ENCODE data around the gene WDR93.

The WDR93 gene

GRCh38 chr15:89743011-89743410 is 52.4 kb downstream of the WDR93 start:
- H3K27ac ChIP-seq (ENCODE audit: low read depth, low read length), result no peak overlapping the region
- peaks cover 0 to 4% (median 0%) of the 10 kb centered on the region in 5 donors for H3K36me3 ChIP-seq (ENCODE audit: control insufficient read depth in 5 of 5, insufficient read depth in 5 of 5, low read length in 5 of 5)
- no peaks in the 10 kb centered on the region for H3K9me3 ChIP-seq (ENCODE audit: control insufficient read depth in 5 of 5, low read length in 5 of 5)
- peaks cover 2 to 24% (median 15%) of the 10 kb centered on the region in 5 donors for H3K4me1 ChIP-seq (ENCODE audit: control insufficient read depth in 5 of 5, insufficient read depth in 5 of 5, low read length in 5 of 5)
- H3K27me3 ChIP-seq (ENCODE audit: control insufficient read depth in 5 of 5, insufficient read depth in 4 of 5, low read length in 5 of 5), result peaks cover 0 to 6% (median 0%) of the 10 kb centered on the region in 5 donors
- no peak overlapping the region for H3K4me3 ChIP-seq (ENCODE audit: low read depth in 1 of 5, low read length in 5 of 5)
- H3K9ac ChIP-seq (ENCODE audit: low read length in 5 of 5), result no peak overlapping the region

GRCh38 chr15:89743594-89743993 is 53.0 kb downstream of the WDR93 start:
- Histone ChIP-seq H3K4me1 (ENCODE audit: control insufficient read depth in 5 of 5, insufficient read depth in 5 of 5, low read length in 5 of 5) (peaks cover 2 to 30% (median 21%) of the 10 kb centered on the region in 5 donors), H3K27me3 (ENCODE audit: control insufficient read depth in 5 of 5, insufficient read depth in 4 of 5, low read length in 5 of 5) (peaks cover 0 to 6% (median 0%) of the 10 kb centered on the region in 5 donors), H3K4me3 (ENCODE audit: low read depth in 1 of 5, low read length in 5 of 5) (no peak overlapping the region), H3K9me3 (ENCODE audit: control insufficient read depth in 5 of 5, low read length in 5 of 5) (no peaks in the 10 kb centered on the region), H3K27ac (ENCODE audit: low read depth, low read length) (no peak overlapping the region), H3K9ac (ENCODE audit: low read length in 5 of 5) (no peak overlapping the region), H3K36me3 (ENCODE audit: control insufficient read depth in 5 of 5, insufficient read depth in 5 of 5, low read length in 5 of 5) (peaks cover 0 to 4% (median 0%) of the 10 kb centered on the region in 5 donors)

GRCh38 chr15:89745131-89745530 is 54.5 kb downstream of the WDR93 start:
- H3K9me3 ChIP-seq (ENCODE audit: control insufficient read depth in 5 of 5, low read length in 5 of 5), result no peaks in the 10 kb centered on the region
- H3K4me3 ChIP-seq (ENCODE audit: low read depth in 1 of 5, low read length in 5 of 5), result no peak overlapping the region

GRCh38 chr15:89745768-89746167 is 55.2 kb downstream of the WDR93 start:
- no peak overlapping the region for H3K27ac ChIP-seq (ENCODE audit: low read depth, low read length)
- H3K36me3 ChIP-seq (ENCODE audit: control insufficient read depth in 5 of 5, insufficient read depth in 5 of 5, low read length in 5 of 5), result peaks cover 0 to 4% (median 0%) of the 10 kb centered on the region in 5 donors
- peaks cover 0 to 41% (median 37%) of the 10 kb centered on the region in 5 donors for H3K4me1 ChIP-seq (ENCODE audit: control insufficient read depth in 5 of 5, insufficient read depth in 5 of 5, low read length in 5 of 5)
- peaks cover 0 to 11% (median 3%) of the 10 kb centered on the region in 5 donors for H3K27me3 ChIP-seq (ENCODE audit: control insufficient read depth in 5 of 5, insufficient read depth in 4 of 5, low read length in 5 of 5)
- no peak overlapping the region for H3K4me3 ChIP-seq (ENCODE audit: low read depth in 1 of 5, low read length in 5 of 5)
- no peak overlapping the region for H3K9ac ChIP-seq (ENCODE audit: low read length in 5 of 5)
- H3K9me3 ChIP-seq (ENCODE audit: control insufficient read depth in 5 of 5, low read length in 5 of 5), result no peaks in the 10 kb centered on the region

More at GRCh38 chr15:89745131-89745530, 54.5 kb downstream of the WDR93 start:
- peaks cover under 1 to 40% (median 35%) of the 10 kb centered on the region in 5 donors for H3K4me1 ChIP-seq (ENCODE audit: control insufficient read depth in 5 of 5, insufficient read depth in 5 of 5, low read length in 5 of 5)
- H3K27me3 ChIP-seq (ENCODE audit: control insufficient read depth in 5 of 5, insufficient read depth in 4 of 5, low read length in 5 of 5), result peaks cover 0 to 11% (median 3%) of the 10 kb centered on the region in 5 donors
- H3K27ac ChIP-seq (ENCODE audit: low read depth, low read length), result no peak overlapping the region
- H3K36me3 ChIP-seq (ENCODE audit: control insufficient read depth in 5 of 5, insufficient read depth in 5 of 5, low read length in 5 of 5), result peaks cover 0 to 4% (median 0%) of the 10 kb centered on the region in 5 donors
- no peak overlapping the region for H3K9ac ChIP-seq (ENCODE audit: low read length in 5 of 5)

- H3K36me3 ChIP-seq (ENCODE audit: control insufficient read depth in 5 of 5, insufficient read depth in 5 of 5, low read length in 5 of 5), result peaks cover 0 to 4% (median 0%) of the 10 kb centered on the region in 5 donors
- H3K9me3 ChIP-seq (ENCODE audit: control insufficient read depth in 5 of 5, low read length in 5 of 5), result no peaks in the 10 kb centered on the region
- H3K9ac ChIP-seq (ENCODE audit: low read length in 5 of 5), result no peak overlapping the region
- H3K4me3 ChIP-seq (ENCODE audit: low read depth in 1 of 5, low read length in 5 of 5), result no peak overlapping the region
- H3K4me1 ChIP-seq (ENCODE audit: control insufficient read depth in 5 of 5, insufficient read depth in 5 of 5, low read length in 5 of 5), result peaks cover 0 to 46% (median 41%) of the 10 kb centered on the region in 5 donors
- no peak overlapping the region for H3K27ac ChIP-seq (ENCODE audit: low read depth, low read length)
- H3K27me3 ChIP-seq (ENCODE audit: control insufficient read depth in 5 of 5, insufficient read depth in 4 of 5, low read length in 5 of 5), result peaks cover 0 to 11% (median 3%) of the 10 kb centered on the region in 5 donors
Observed at GRCh38 chr15:89746386-89746780, 55.8 kb downstream of the WDR93 start.

GRCh38 chr15:89747708-89748682 is 57.4 kb downstream of the WDR93 start:
- Histone ChIP-seq H3K4me3 (ENCODE audit: low read depth in 1 of 5, low read length in 5 of 5) (peak overlapping the region in 1 of 5 donors; percentile 28), H3K36me3 (ENCODE audit: control insufficient read depth in 5 of 5, insufficient read depth in 5 of 5, low read length in 5 of 5) (peaks cover 0 to 3% (median 0%) of the 10 kb centered on the region in 5 donors), H3K9me3 (ENCODE audit: control insufficient read depth in 5 of 5, low read length in 5 of 5) (no peaks in the 10 kb centered on the region), H3K27me3 (ENCODE audit: control insufficient read depth in 5 of 5, insufficient read depth in 4 of 5, low read length in 5 of 5) (peaks cover 0 to 11% (median 3%) of the 10 kb centered on the region in 5 donors), H3K9ac (ENCODE audit: low read length in 5 of 5) (no peak overlapping the region), H3K4me1 (ENCODE audit: control insufficient read depth in 5 of 5, insufficient read depth in 5 of 5, low read length in 5 of 5) (peaks cover under 1 to 52% (median 45%) of the 10 kb centered on the region in 5 donors), H3K27ac (ENCODE audit: low read depth, low read length) (peak overlapping the region; percentile 57)

- no peak overlapping the region for H3K9ac ChIP-seq (ENCODE audit: low read length in 5 of 5)
- no peaks in the 10 kb centered on the region for H3K9me3 ChIP-seq (ENCODE audit: control insufficient read depth in 5 of 5, low read length in 5 of 5)
- H3K27ac ChIP-seq (ENCODE audit: low read depth, low read length), result peak overlapping the region; percentile 54
- H3K4me3 ChIP-seq (ENCODE audit: low read depth in 1 of 5, low read length in 5 of 5), result peak overlapping the region in 3 of 5 donors; percentile 27 to 73 (median 64)
- peaks cover 0 to 11% (median 3%) of the 10 kb centered on the region in 5 donors for H3K27me3 ChIP-seq (ENCODE audit: control insufficient read depth in 5 of 5, insufficient read depth in 4 of 5, low read length in 5 of 5)
- peaks cover 0 to 3% (median 0%) of the 10 kb centered on the region in 5 donors for H3K36me3 ChIP-seq (ENCODE audit: control insufficient read depth in 5 of 5, insufficient read depth in 5 of 5, low read length in 5 of 5)
- H3K4me1 ChIP-seq (ENCODE audit: control insufficient read depth in 5 of 5, insufficient read depth in 5 of 5, low read length in 5 of 5), result peaks cover 2 to 52% (median 48%) of the 10 kb centered on the region in 5 donors
Observed at GRCh38 chr15:89749054-89749453, 58.4 kb downstream of the WDR93 start.

- peak overlapping the region; percentile 54 for H3K27ac ChIP-seq (ENCODE audit: low read depth, low read length)
- H3K9ac ChIP-seq (ENCODE audit: low read length in 5 of 5), result peak overlapping the region in 1 of 5 donors; percentile 85
- H3K4me3 ChIP-seq (ENCODE audit: low read depth in 1 of 5, low read length in 5 of 5), result peak overlapping the region in 4 of 5 donors; percentile 52 to 73 (median 68)
- peaks cover 2 to 52% (median 48%) of the 10 kb centered on the region in 5 donors for H3K4me1 ChIP-seq (ENCODE audit: control insufficient read depth in 5 of 5, insufficient read depth in 5 of 5, low read length in 5 of 5)
- H3K9me3 ChIP-seq (ENCODE audit: control insufficient read depth in 5 of 5, low read length in 5 of 5), result no peaks in the 10 kb centered on the region
- H3K27me3 ChIP-seq (ENCODE audit: control insufficient read depth in 5 of 5, insufficient read depth in 4 of 5, low read length in 5 of 5), result peaks cover 0 to 11% (median 3%) of the 10 kb centered on the region in 5 donors
- no peaks in the 10 kb centered on the region for H3K36me3 ChIP-seq (ENCODE audit: control insufficient read depth in 5 of 5, insufficient read depth in 5 of 5, low read length in 5 of 5)
Observed at GRCh38 chr15:89749526-89749925, 58.9 kb downstream of the WDR93 start.

GRCh38 chr15:89749951-89750559 is 59.4 kb downstream of the WDR93 start:
- Histone ChIP-seq H3K36me3 (ENCODE audit: control insufficient read depth in 5 of 5, insufficient read depth in 5 of 5, low read length in 5 of 5) (no peaks in the 10 kb centered on the region), H3K9ac (ENCODE audit: low read length in 5 of 5) (peak overlapping the region in 4 of 5 donors; percentile 52 to 85 (median 63)), H3K4me3 (ENCODE audit: low read depth in 1 of 5, low read length in 5 of 5) (peak overlapping the region; percentile 52 to 73 (median 64)), H3K4me1 (ENCODE audit: control insufficient read depth in 5 of 5, insufficient read depth in 5 of 5, low read length in 5 of 5) (peaks cover 2 to 52% (median 48%) of the 10 kb centered on the region in 5 donors), H3K9me3 (ENCODE audit: control insufficient read depth in 5 of 5, low read length in 5 of 5) (no peaks in the 10 kb centered on the region), H3K27me3 (ENCODE audit: control insufficient read depth in 5 of 5, insufficient read depth in 4 of 5, low read length in 5 of 5) (peaks cover 0 to 11% (median 1%) of the 10 kb centered on the region in 5 donors), H3K27ac (ENCODE audit: low read depth, low read length) (peak overlapping the region; percentile 54)

All from subcutaneous abdominal adipose tissue (tissue), 5 donors.